ENCODE results near the gene TMEM51.

The TMEM51 gene

DNA sequence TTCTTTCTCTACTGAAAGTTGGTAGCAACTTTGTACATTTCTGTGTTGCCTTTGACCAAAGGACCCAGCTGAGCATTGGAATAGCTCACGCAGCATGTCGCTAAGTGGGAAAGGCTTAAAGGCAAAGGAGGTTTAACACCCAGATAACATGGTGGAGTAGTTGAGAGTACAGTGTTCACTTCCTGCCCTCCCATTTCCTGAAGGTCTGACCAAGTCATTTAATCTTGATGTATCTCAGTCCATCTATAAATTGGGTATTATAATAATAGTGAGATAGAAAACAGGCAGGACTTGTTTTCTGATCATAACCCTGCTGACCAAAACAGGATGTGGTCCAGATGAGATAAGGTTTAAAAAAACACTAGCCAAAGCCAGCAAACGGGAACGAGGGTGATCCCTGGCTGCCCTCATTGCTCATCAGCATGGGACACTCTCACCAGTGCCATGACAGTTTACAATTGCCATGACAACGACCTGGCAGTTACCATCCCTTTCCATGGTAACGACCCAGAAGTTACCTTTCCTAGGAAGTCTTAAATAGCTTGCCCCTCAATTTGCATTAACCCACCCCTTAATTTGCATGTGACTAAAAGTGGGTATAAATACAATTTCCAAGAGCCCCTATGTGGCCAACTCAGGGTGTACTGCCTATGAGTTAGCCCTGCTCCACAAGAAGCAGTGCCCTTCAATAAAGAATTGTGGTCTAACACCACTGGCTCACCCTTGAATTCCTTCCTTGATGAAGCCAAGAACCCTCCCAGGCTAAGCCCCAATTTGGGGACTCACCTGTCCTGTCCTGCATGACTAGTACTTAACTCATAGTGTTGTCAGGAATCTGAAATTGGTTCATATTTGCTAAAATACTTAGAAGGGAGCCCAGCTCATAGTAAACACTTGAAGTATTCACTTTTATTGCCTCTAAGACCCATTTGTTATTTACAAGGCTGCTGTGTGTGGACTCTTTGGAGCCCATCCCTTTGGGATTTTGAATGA lies 65.0 kb downstream of the TMEM51 start:
- no peak for DNase-seq (ENCODE audit: low spot score)

- no peak for DNase-seq (ENCODE audit: low spot score)
Measured at GRCh38 chr1:15219280-15220023, 65.9 kb downstream of the TMEM51 start.

DNA sequence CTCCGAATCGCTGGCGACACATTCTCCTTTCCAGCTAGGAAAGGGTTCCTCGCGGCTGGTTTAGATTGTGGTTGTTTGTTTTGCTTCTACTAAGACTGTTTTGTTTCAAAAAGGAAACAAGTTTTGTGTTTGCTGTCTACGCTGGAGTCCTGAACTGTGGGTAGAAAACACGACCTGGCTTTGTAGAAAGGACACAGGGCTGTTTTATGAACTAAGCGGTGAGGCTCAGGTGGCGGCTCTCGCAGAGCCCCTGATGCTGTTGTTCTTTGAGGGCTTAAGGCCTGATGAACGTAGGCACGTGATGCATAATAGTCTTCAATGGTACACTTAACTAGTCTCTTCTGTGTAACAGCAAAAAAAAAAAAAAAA lies 66.5 kb downstream of the TMEM51 start:
- no peak for DNase-seq (ENCODE audit: low spot score)

- no peak for DNase-seq (ENCODE audit: low spot score)
Measured at GRCh38 chr1:15220825-15221431, 67.4 kb downstream of the TMEM51 start.

DNA sequence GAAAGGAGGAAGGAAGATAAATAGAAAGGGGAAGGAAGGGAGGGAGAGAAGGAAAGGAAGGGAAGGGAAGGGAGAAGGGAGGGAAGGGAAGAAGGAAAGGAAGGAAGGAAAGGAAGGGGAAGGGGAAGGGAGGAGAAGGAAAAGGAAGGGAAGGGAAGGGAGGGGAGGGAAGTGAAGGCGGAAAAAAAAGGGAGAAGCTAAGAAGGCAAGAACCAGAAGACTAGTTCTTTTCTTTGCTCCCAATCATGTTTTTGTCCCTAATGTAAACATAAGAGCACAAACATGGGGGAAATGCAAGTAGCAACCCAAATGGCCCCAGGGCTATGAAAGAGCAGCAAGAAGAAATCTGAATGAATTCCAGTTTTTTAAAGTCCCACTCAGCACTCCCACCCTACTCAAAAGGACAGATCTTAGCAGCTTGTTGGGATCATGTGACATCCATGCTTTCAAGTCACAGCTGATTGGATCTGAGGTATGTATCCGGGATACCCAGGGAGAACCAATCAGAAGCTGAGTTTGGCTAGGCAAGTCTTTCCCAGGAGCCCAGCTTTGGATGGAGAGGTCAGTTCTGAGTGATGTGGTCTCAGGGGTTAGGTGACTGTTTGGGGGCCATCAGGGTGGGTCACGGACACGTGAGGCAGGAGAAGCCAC lies 69.2 kb downstream of the TMEM51 start:
- DNase-seq (ENCODE audit: low spot score): no peak

DNA sequence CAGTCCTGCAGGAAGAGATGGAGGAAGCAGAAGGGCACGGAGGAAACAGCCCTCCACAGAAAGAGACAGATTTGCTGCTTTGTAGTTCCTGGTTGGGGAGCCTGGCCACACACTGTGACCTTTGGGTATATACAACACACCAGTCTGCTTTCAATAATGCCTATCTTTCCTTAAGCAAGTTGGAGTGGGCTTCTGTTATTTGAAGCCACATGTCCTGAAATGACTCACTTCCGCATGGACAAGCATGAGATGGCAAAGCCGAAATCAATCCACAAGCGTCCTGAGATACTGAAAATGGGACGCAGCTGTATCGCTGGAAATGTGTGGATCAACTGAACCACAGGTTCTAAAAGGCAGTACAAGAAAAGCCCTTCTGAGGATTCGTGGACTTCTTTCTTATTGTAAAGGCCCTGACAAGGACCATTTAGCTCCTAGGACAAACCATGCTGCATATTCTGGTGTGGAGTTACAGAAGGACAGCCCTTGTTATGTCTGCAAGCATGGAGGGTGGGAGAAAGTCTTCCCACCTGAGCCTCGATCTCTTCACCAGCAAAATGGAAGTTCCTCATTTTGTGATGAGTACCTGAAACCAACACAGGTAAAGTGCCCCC lies 70.8 kb downstream of the TMEM51 start:
- no peak for DNase-seq (ENCODE audit: low spot score)

GRCh38 chr1:15224974-15225373 lies 71.4 kb downstream of the TMEM51 start:
- no peak for DNase-seq (ENCODE audit: low spot score)

DNA sequence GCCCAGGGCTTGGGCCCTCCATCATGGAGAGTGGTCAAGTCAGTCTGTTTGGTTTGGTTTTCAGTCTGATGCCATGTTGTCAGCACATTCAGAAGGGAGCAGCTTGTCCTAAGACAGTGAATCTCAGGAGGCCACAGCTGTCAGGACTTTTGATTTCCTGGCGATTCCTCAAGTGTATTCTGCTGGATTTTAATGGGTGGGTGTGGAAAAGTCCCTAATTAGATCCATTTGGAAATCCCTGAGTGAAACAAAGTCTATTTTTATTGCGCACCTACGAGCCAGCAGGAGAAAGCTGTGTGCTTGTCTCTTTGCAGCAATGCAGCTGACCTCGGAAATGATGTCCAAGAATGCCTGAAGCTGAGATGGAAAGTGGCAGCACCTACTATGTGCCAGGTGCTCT lies 71.9 kb downstream of the TMEM51 start:
- DNase-seq (ENCODE audit: low spot score): no peak

GRCh38 chr1:15226388-15227255 lies 73.1 kb downstream of the TMEM51 start:
- DNase-seq (ENCODE audit: low spot score): no peak

- no peak for DNase-seq (ENCODE audit: low spot score)
Measured at GRCh38 chr1:15229707-15230131, 76.2 kb downstream of the TMEM51 start.

DNA sequence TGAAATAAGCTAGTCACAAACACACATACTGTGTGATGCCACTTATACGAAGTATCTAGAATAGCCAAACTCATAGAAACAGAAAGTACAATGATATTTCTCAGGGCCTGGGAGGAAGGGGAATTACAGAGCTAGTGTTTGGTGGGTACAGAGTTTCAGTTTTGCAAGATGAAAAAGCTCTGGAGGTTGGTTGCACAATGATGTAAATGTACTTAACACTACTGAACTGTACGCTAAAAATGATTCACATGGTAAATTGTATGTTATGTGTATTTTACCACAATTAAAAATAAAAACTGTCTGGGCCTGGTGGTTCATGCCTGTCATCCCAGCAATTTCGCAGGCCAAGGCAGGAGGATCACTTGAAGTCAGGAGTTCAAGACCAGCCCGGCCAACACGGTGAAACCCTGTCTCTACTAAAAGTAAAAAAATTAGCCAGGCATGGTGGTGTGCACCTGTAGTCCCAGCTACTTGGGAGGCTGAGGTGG lies 78.2 kb downstream of the TMEM51 start:
- no peak for DNase-seq (ENCODE audit: low spot score)

- no peak for DNase-seq (ENCODE audit: low spot score)
Measured at GRCh38 chr1:15233689-15234088, 80.1 kb downstream of the TMEM51 start.

- peak; percentile 90 for DNase-seq (ENCODE audit: low spot score)
Measured at GRCh38 chr1:15236321-15236721, 82.8 kb downstream of the TMEM51 start.

GRCh38 chr1:15236746-15237145 lies 83.2 kb downstream of the TMEM51 start:
- peak; percentile 29 for DNase-seq (ENCODE audit: low spot score)

DNA sequence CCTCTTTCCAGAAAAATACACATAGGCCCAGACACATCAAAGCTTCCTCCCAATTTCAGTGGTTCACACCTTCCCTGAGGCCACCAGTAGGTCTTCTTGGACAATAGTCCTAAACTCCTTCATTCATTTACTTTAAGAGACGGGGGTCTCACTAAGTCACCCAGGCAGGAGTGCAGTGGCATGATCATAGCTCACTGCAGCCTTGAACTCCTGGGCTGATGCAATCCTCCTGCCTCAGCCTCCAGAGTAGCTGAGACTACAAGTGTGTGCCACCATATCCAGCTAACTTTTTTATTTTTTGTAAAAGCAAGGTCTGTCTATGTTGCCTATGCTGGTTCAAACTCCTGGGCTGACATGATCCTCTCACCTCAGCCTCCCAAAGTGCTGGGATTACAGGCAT lies 85.2 kb downstream of the TMEM51 start:
- DNase-seq (ENCODE audit: low spot score): no peak

- no peak for DNase-seq (ENCODE audit: low spot score)
Measured at GRCh38 chr1:15242766-15243165, 89.2 kb downstream of the TMEM51 start.

GRCh38 chr1:15243275-15244043 lies 89.9 kb downstream of the TMEM51 start:
- no peak for DNase-seq (ENCODE audit: low spot score)

GRCh38 chr1:15244813-15245212 lies 91.3 kb downstream of the TMEM51 start:
- DNase-seq (ENCODE audit: low spot score): no peak

DNA sequence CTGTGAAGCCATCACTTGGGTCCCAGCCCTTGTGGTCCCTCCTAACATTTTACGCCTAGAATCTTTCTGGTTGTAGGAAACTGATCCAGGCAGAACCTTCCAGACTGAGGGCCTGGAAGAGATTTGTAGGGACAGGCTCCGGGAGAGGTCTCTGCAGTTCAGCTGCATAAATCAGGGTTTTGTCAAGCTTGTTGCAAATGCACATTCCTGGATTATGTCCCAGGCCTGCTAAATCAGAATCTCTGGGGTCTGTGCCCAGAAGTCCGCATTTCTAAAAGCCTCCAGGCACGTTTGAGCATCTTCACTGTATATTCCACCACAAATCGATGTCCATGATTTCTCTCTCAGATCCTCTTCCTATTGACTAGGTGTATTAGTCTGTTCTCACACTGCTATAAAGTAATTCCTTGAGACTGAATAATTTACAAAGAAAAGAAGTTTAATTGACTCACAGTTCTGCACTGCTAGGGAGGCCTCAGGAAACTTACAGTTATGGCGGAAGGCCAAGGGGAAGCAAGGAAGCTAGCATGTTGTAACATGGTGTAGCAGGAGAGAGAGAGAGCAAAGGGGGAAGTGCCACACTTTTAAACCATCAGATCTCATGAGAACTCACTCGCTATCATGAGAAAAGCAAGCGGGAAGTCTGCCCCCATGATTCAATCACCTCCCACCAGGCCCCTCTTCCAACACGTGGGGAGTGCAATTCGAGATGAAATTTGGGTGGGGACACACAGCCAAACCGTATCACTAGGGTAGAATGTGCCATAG lies 92.2 kb downstream of the TMEM51 start:
- DNase-seq (ENCODE audit: low spot score): no peak
